EL (cell line): ENCODE measurements around the gene TUBGCP4.
"Not testable (repeated sequence)": the region's sequence is repeated elsewhere in the genome, so short reads cannot be mapped to it uniquely, and the experiment has no call there.

ENCODE experiments used
- DNase-seq: peaks from one replicate; pipeline ENCODE4 v3.0.0-alpha.2; 2016

TUBGCP4 gene

GRCh38 chr15:43370975-43371974, at the start of gene TUBGCP4, which contains the start of gene ZSCAN29:
TSS of gene TUBGCP4 (plus strand) at chr15:43371101. CDS start at chr15:43371355, 254 bp downstream.
TSS of gene ZSCAN29 (minus strand) at chr15:43371043. CDS start at chr15:43369913, 1,130 bp downstream.
- DNase-seq = peak; percentile 83

- no peak for DNase-seq
Observed at GRCh38 chr15:43325039-43325684, 45.7 kb upstream of the TUBGCP4 start.

GRCh38 chr15:43329217-43329959, 41.5 kb upstream of the TUBGCP4 start:
- DNase-seq = peak; percentile 41

- peak; percentile 96 for DNase-seq
Observed at GRCh38 chr15:43329960-43330779, 40.7 kb upstream of the TUBGCP4 start, which contains the start of gene LCMT2. TSS of gene LCMT2 (minus strand) at chr15:43330573. CDS start at chr15:43330489, 84 bp downstream.

- no peak for DNase-seq
Observed at GRCh38 chr15:43330780-43331087, 40.2 kb upstream of the TUBGCP4 start.

GRCh38 chr15:43346305-43346704, 24.6 kb upstream of the TUBGCP4 start:
- DNase-seq = no peak

- no peak for DNase-seq
Observed at GRCh38 chr15:43347114-43347513, 23.8 kb upstream of the TUBGCP4 start.

GRCh38 chr15:43352693-43353382, 18.1 kb upstream of the TUBGCP4 start:
- DNase-seq = no peak

- no peak for DNase-seq
Observed at GRCh38 chr15:43360821-43361220, 10.1 kb upstream of the TUBGCP4 start.

- no peak for DNase-seq
Observed at GRCh38 chr15:43361313-43361903, 9.5 kb upstream of the TUBGCP4 start.

GRCh38 chr15:43370310-43370974, 459 bp upstream of the TUBGCP4 start:
- peak; percentile 31 for DNase-seq

- peak; percentile 23 for DNase-seq
Observed at GRCh38 chr15:43376017-43376705, 5.3 kb downstream of the TUBGCP4 start.

- DNase-seq = no peak
Observed at GRCh38 chr15:43378601-43379000, 7.7 kb downstream of the TUBGCP4 start.

- no peak for DNase-seq
Observed at GRCh38 chr15:43382310-43382709, 11.4 kb downstream of the TUBGCP4 start.

- DNase-seq = peak; percentile 12
Observed at GRCh38 chr15:43383070-43383469, 12.2 kb downstream of the TUBGCP4 start.

- peak; percentile 46 for DNase-seq
Observed at GRCh38 chr15:43390723-43391122, 19.8 kb downstream of the TUBGCP4 start.

GRCh38 chr15:43393592-43393991, 22.7 kb downstream of the TUBGCP4 start:
- not testable (repeated sequence) for DNase-seq

- DNase-seq = no peak
Observed at GRCh38 chr15:43402255-43402654, 31.4 kb downstream of the TUBGCP4 start.

- no peak for DNase-seq
Observed at GRCh38 chr15:43403616-43404015, 32.7 kb downstream of the TUBGCP4 start.

- DNase-seq = no peak
Observed at GRCh38 chr15:43404130-43404529, 33.2 kb downstream of the TUBGCP4 start.
